HL-60 (cell line): ENCODE measurements around the gene HNRNPAB.

Experiments
- GABPA ChIP-seq: IDR thresholded peaks from 2 replicates; pipeline ENCODE4 v1.6.1; 2012; ENCODE audit warnings: low read depth
- POLR2AphosphoS5 ChIP-seq: IDR thresholded peaks from 2 replicates; pipeline ENCODE4 v1.6.1; 2012; ENCODE audit warnings: low read depth
- REST ChIP-seq: IDR thresholded peaks from 2 replicates; pipeline ENCODE4 v1.6.1; 2012; ENCODE audit warnings: low read depth; ENCODE audit not compliant: insufficient replicate concordance
- SPI1 ChIP-seq: IDR thresholded peaks from 2 replicates; pipeline ENCODE4 v1.6.1; 2012; ENCODE audit warnings: low read depth, mild to moderate bottlenecking, borderline replicate concordance
- TF ChIP-seq, protein P1 (sequence below): IDR thresholded peaks from one replicate; pipeline ENCODE4 v1.5.1; 2011; ENCODE audit warnings: low read length, control low read depth, inconsistent platforms; ENCODE audit not compliant: insufficient read depth

- TF ChIP-seq, protein P1, sequence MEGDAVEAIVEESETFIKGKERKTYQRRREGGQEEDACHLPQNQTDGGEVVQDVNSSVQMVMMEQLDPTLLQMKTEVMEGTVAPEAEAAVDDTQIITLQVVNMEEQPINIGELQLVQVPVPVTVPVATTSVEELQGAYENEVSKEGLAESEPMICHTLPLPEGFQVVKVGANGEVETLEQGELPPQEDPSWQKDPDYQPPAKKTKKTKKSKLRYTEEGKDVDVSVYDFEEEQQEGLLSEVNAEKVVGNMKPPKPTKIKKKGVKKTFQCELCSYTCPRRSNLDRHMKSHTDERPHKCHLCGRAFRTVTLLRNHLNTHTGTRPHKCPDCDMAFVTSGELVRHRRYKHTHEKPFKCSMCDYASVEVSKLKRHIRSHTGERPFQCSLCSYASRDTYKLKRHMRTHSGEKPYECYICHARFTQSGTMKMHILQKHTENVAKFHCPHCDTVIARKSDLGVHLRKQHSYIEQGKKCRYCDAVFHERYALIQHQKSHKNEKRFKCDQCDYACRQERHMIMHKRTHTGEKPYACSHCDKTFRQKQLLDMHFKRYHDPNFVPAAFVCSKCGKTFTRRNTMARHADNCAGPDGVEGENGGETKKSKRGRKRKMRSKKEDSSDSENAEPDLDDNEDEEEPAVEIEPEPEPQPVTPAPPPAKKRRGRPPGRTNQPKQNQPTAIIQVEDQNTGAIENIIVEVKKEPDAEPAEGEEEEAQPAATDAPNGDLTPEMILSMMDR: no peak
- TF ChIP-seq REST (no peak), POLR2AphosphoS5 (no peak), GABPA (no peak), SPI1 (no peak)
Measured at GRCh38 chr5:178236679-178237078, 32.3 kb downstream of the HNRNPAB start.
